RPMI7951 (cell line): ENCODE data around the gene SLC12A1. TPM values are rescaled to one million over a fixed set of nuclear protein-coding genes. Genes with fewer than 3 reads are reported as not detected.
"Not testable (repeated sequence)": the region's sequence is repeated elsewhere in the genome, so short reads cannot be mapped to it uniquely, and the experiment has no call there.

Experiments
- DNase-seq: peaks from one replicate; pipeline ENCODE4 v3.0.0-alpha.2; 2012; ENCODE audit warnings: low read depth
- total RNA-seq: library from RNA; depleted of rRNA; stranded (reverse); fragments of >200 nt; shearing (Covaris generic); gene quantifications from 2 replicates; pipeline ENCODE4 v1.2.3, GENCODE V29; 2014

Gene SLC12A1
- total RNA-seq, 1 experiment from 2014 or later = not detected

- DNase-seq = no peak
These were observed 100.5 kb downstream of the SLC12A1 start for GRCh38 chr15:48306639-48307038.

DNA sequence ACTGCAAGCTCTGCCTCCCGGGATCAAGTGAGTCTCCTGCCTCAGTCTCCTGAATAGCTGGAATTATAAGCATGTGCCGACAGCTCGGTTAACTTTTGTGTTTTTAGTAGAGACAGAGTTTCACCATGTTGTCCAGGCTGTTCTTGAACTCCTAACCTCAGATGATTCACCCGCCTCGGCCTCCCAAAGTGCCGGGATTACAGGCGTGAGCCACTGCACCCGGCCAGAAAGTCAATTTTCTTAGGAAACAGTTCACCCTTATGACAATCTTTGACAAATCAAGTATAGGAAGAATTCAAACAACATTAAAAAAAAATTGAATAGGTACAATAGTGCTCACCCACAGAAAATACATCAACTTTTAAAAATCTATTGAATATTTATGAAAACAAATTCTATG is 101.5 kb downstream of the SLC12A1 start:
- DNase-seq = no peak

- no peak for DNase-seq
These were observed 103.6 kb downstream of the SLC12A1 start for GRCh38 chr15:48309740-48310139.

DNA sequence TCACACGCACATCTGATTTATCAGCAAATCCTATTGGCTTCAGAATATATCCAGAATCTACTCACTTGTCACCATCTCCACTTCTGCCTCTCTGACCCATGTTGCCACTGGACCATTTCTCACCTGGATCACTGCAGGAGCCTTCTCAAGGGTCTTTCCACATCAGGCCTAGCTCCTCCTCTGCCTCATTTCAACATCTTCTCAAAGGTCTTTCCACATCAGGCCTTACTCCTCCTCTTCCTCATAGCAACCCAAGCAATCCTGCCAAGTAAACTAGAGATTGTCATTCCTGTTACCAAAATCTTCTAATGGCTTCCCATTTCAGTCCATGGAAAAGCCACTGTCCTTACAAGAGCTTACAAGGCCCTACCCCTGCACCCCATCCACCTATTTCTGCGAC is 107.1 kb downstream of the SLC12A1 start:
- DNase-seq = no peak

GRCh38 chr15:48315041-48315440 is 108.9 kb downstream of the SLC12A1 start:
- DNase-seq = no peak

- no peak for DNase-seq
These were observed 111.1 kb downstream of the SLC12A1 start for GRCh38 chr15:48317221-48317620.

DNA sequence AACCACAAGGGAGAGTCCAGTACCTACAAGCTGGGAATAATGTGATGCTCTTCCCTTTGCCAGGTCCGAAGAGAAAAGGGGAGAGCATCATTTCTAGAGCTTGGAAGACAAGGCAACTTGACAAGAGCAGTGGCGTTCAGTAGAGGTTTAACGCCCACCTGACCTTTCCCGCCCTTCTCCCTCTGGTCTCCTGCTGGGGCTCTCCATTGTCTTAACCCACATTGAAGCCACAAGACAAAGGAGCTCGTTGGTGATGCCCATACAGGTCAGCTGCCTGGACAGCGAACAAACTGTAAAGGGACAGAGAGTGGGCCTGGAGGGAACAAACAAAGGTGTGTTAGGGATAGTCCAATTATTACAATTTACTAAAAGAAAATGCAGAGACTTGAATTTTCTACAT is 112.0 kb downstream of the SLC12A1 start:
- no peak for DNase-seq

DNA sequence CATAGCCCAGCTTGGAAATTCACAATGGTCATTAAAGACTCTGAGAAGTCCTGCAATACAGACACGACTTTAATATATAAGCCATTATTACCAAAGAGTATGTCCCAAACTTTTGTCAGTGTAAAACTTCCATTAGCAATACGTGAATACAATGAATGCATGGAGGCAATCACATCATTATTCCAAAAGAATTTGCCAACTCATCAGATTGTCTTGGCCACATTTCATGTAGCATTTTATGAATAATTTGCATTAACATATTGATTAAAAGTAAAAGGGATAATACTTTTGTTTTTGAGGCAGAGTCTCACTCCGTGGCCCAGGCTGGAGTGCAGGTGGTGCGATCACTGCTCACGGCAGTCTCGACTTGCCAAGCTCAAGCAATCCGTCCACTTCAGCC is 117.2 kb downstream of the SLC12A1 start:
- DNase-seq = no peak

GRCh38 chr15:48324949-48325348 is 118.8 kb downstream of the SLC12A1 start:
- DNase-seq = no peak

- DNase-seq = no peak
These were observed 119.3 kb downstream of the SLC12A1 start for GRCh38 chr15:48325400-48325799.

- not testable (repeated sequence) for DNase-seq
These were observed 120.1 kb downstream of the SLC12A1 start for GRCh38 chr15:48326180-48326579.

- peak; percentile 11 for DNase-seq
These were observed 124.1 kb downstream of the SLC12A1 start for GRCh38 chr15:48330105-48330785.

GRCh38 chr15:48330855-48331795 is 125.0 kb downstream of the SLC12A1 start, which contains the start of gene DUT:
DUT (plus strand) TSS chr15:48331429; CDS start chr15:48331516, 87 bp downstream.
- DNase-seq = peak; percentile 84

DNA sequence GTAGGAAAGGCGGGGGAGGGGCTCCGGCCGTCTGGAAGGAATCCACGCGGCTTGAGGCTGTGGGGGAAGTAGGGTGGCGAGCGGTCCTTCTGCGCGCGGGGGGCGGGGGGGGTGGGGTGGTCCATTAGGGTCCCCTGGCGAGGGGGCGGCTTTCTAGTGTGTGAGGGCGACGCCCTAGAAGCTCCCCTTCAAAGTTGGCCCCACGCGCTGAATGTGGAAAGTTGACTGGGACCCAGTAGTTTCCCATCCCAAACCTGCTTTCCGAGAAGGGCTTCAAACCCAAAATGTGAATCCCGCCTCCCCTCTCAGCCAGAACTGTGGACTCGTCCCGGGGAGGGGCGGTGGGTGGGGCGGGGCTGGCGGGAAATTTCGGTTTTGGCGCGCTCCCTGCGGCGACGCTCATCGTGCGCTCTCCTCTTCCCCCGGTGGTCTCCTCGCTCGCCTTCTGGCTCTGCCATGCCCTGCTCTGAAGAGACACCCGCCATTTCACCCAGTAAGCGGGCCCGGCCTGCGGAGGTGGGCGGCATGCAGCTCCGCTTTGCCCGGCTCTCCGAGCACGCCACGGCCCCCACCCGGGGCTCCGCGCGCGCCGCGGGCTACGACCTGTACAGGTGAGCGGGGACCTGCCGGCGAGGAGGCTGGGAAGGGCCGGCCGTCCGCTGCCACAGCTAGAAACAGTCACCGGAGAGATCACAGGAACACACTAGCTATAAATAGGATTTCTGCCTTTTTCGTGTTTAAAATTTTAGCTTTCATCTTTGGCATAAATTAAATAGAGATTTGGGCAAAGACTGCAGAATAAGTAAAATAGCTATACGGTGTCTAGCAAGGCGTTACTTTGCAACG is 125.9 kb downstream of the SLC12A1 start:
- peak; percentile 77 for DNase-seq

- DNase-seq = no peak
These were observed 126.5 kb downstream of the SLC12A1 start for GRCh38 chr15:48332642-48333034.

DNA sequence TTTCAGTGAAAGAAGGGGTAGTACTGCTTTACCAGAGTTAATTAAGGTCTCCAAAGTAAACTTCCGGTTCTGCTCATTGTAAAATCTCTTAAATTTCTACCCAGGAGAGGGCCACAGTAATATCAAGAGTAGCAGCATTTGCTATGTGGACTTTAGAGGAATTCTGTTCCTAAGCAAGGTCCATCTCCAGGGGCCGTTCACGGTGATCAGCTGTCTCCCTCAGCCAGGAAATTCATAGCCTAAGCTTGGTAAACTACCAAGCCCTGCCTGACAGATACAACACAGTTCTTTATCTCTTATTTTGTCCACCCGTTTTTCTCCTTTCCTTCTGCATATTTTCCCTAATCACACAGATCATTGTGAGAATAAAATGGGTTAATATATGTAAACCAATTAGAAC is 127.4 kb downstream of the SLC12A1 start:
- no peak for DNase-seq

GRCh38 chr15:48334260-48334659 is 128.2 kb downstream of the SLC12A1 start:
- no peak for DNase-seq

DNA sequence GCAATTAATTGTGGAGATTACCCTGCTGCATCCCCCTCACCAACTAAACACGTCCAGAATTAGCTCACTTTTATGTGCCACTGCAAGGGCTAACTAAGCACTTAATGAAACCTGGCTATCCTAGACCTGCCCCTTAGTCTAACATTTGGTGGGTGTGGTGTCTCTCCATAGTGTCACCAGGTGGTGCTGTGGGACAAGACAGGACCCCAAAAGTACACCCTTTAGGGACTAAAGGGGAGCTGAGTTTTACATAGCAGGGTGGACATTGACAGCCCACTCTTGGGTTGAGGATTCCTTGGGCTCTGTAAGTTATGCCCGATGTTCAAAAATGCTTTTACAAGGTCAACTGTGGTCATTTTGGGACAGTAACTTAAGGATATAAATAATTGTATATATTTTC is 130.8 kb downstream of the SLC12A1 start:
- DNase-seq = peak; percentile 23

DNA sequence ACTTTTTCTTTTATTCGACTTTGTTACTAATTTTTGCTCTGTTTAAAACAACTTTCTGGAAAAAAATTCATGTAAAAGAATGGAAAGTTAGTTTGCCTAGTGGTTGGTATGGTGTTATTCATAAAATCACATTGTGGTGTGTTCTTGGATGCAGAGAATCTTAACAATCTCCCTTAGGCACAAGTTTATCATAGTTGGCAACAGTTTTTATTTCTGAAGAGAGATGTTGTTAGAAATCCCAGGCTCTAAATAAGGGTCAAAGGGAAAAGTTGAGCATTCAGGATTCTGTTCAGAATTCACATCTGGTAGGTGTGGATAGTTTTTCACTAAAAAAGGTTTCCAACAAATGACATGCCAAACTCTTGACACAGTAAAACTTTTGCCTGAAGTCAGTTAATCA is 131.5 kb downstream of the SLC12A1 start:
- no peak for DNase-seq

GRCh38 chr15:48340111-48340510 is 134.0 kb downstream of the SLC12A1 start:
- DNase-seq = no peak

- no peak for DNase-seq
These were observed 137.8 kb downstream of the SLC12A1 start for GRCh38 chr15:48343865-48344264.

GRCh38 chr15:48345516-48345915 is 139.4 kb downstream of the SLC12A1 start:
- DNase-seq = no peak
